HG02884 (cell line): Measurements from ENCODE around the gene DND1.
"Not testable (repeated sequence)": the region's sequence is repeated elsewhere in the genome, so short reads cannot be mapped to it uniquely, and the experiment has no call there.

Experiments used
- ATAC-seq: cut with Tn5 transposase; IDR thresholded peaks from one replicate; pipeline ENCODE4 v1.9.1; 2021; ENCODE audit warnings: mild to moderate bottlenecking, moderate library complexity; ENCODE audit not compliant: unreplicated experiment

The DND1 gene

DNA sequence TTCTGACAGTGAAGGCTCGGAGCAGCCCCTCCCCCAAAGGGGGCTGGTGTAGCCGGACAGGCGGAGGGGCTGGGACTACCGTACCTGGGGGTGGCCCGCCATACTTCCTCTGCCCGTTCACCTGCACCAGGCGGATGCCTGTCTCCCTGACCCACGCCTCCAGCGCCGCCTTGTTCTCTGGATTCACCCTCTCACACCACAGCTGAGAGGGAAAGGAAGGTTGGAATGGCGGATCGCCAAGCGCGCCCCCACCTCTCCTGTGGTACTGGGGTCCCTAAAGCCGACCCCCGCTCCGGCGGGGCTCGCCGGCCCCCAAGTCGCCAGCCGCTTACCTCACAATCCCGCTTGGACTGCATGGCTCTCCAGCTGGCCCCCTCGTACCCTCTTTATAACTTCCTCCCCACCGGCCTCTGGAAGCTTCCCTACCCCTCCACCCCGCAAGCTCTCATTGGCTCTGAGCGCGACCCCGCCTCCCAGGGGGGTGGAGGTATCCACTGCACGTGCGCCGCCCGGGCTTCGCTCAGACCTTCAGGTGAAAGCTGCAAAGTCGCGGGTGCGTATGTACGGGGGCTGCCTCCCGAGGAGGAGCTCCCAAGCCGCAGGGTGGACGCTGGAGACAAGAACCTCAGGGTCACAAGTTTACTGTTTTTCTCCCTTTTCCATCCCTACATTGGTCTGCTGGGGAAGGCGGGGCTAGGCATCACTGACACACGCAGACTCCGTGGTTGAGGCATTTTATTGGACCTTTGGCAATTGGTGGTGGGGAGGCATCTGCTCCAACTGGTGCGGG is at the start of gene DND1:
Gene DND1, minus strand, starts transcription at position 390 of the 790 bp plus-strand sequence. Its CDS starts 34 bp downstream, at position 356.
- ATAC-seq, result no peak

DNA sequence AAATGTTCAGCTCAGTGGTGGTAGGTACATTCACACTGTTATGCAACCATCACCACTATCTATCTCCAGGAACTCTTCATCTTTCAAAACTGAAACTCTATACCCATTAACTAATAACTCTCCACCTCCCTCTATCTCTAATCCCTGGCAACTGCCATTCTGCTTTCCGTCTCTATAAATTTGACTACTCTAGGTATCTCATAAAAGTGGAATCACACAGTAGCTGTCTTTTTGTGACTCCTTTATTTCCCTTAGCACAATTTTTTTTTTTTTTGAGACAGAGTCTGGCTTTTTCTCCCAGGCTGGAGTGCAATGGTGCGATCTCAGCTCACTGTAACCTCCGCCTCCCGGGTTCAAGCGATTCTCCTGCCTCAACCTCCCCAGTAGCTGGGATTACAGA is 48.0 kb upstream of the DND1 start:
- ATAC-seq, result not testable (repeated sequence)

DNA sequence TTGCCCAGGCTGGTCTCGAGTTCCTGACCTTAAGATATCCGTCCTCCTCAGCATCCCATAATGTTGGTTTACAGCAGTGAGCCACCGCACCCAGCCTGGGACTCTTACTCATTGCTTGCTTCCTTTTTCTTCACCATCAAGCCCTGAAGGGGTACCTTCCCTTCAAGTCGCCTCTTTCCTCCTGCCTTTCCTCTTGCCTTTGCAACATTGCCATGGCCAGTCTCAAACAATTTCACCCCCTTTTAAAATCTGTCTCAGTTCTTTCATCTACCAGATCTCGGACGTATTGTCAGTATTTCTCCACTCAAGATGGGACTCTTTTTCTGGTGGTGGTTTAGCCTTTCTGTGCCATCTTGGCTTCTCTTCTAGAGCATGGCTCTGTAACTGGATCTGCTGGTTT is 47.4 kb upstream of the DND1 start:
- not testable (repeated sequence) for ATAC-seq

DNA sequence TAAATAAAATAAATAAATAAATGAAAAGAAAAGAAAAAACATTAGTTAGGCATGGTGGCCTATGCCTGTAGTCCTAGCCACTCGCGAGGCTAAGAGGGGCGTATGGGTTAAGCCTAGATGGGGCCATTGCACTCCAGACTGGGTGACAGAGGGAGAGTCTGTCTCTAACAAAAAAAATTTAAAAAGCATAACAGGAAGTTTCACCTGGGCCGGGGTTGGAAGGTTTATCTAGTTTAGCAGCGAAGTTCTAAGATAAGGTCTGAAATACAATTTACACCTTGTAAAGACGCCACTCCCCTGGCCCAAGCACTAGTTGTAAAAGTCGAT is 44.9 kb upstream of the DND1 start:
- ATAC-seq, result no peak

DNA sequence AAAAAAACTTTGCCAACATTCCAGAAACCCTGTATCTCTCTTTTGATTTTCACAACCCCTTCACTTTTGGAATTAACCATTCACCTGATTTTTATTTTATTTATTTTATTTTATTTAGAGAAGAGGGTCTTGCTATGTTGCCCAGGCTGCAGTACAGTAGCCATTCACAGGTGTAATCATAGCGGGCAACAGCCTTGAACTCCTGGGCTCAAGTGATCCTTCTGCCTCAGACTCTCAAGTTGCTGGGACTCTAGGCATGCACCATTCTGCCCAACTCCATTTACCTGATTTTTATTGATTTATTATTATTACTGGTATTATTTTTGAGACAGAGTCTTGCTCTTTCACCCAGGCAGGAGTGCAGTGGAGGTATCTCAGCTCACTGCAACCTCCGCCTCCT is 42.9 kb upstream of the DND1 start:
- ATAC-seq, result not testable (repeated sequence)

DNA sequence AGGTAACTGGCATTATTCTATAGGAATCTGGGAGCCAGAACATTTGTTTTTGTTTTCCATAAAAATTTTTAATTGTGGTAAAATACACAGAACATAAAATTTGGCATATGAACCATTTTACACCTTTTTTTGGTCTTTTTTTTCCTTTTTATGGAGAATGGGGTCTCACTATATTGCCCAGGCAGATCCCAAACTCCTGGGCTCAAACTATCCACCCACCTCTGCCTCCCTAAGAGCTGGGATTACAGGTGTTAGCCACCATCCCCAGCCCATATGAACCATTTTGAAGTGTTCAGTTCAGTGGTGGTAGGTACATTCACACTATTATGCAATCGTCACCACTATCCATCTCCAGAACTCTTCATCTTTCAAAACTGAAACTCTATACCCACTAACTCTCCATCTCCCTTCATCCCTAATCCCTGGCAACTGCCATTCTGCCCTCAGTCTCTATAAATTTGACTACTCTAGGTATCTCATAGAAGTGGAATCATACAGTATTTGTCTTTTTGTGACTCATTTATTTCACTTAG is 40.3 kb upstream of the DND1 start:
- no peak for ATAC-seq

DNA sequence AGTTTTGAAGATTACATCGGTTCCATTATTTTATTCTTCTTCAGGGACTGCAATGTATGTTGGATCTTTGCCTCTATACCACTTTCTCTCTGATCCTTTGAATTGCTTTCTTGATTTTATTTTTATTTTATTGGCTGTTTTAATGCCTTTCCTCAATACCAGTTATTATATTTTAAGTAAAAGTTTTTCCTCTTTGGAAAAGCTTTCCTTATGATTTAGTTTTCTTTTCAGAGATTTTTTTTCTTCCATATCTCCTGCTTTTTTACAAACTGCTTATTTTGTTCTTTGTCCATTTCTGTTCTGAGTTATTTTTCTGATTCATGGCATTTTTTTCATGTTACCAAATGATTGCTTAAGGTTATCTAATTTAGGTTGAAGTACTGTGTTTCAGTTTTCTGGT is 38.4 kb upstream of the DND1 start:
- no peak for ATAC-seq

DNA sequence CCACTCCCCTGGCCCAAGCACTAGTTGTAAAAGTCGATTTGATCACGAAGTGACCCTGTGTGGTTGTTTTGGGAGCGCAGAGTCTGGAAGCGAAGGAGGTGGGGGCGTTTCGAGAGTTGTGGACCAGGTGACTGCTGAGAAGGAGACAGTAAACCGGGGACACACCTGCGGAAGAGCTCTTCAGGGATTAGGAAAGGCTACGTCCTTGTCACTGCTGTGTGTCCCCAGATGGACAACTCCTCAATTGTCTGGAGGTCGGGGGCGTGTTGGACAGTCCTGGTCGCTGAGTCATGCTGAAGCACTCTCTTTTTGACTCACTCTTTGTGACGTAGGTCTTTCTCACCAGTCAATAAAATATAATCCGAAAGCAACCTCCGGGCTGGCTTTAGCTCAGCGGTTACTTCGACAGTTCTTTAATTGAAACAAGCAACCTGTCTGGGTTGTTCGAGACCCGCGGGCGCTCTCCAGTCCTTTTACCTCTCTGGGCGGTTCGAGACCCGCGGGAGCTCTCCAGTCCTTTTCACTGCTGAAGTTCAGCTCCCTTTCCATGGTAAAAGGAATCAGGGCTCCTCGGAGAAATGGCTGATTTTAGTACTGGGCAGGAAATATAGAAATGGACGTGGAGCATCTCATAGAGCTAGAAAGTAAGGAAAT is 37.6 kb upstream of the DND1 start:
- peak; percentile 90 for ATAC-seq

DNA sequence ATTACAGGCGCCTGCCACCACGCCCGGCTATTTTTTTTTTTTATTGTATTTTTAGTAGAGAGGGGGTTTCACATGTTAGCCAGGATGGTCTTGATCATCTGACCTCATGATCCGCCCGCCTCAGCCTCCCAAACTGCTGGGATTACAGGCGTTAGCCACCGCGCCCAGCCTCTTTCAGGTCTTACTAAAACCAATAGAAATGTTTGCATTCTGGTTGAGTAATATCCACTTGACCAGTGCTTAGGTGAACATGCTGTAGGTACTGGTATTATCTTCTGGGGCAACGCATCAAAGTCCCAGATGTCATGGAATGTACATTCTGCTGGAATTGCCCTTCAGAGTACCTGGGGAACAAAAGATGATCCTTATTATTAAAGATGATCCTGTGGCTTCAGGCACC is 35.4 kb upstream of the DND1 start:
- ATAC-seq, result not testable (repeated sequence)

DNA sequence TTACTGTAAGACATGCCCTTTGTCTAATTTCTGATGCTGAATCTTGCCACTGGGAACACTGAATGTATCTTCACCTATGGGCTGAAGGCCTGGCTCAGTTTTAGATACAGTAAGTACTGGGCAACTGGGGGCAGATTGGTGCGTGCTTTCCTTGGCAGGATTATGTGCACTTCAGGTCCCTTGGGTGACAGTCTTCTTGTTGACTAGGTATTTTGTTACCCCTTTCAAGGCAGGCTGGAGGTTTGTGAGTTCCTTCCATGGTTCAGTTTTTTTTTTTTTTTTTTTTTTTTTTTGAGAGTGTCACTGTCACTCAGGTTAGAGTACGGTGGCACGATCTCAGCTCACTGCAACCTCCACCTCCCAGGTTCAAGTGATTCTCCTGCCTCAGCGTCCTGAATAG is 34.4 kb upstream of the DND1 start:
- no peak for ATAC-seq

DNA sequence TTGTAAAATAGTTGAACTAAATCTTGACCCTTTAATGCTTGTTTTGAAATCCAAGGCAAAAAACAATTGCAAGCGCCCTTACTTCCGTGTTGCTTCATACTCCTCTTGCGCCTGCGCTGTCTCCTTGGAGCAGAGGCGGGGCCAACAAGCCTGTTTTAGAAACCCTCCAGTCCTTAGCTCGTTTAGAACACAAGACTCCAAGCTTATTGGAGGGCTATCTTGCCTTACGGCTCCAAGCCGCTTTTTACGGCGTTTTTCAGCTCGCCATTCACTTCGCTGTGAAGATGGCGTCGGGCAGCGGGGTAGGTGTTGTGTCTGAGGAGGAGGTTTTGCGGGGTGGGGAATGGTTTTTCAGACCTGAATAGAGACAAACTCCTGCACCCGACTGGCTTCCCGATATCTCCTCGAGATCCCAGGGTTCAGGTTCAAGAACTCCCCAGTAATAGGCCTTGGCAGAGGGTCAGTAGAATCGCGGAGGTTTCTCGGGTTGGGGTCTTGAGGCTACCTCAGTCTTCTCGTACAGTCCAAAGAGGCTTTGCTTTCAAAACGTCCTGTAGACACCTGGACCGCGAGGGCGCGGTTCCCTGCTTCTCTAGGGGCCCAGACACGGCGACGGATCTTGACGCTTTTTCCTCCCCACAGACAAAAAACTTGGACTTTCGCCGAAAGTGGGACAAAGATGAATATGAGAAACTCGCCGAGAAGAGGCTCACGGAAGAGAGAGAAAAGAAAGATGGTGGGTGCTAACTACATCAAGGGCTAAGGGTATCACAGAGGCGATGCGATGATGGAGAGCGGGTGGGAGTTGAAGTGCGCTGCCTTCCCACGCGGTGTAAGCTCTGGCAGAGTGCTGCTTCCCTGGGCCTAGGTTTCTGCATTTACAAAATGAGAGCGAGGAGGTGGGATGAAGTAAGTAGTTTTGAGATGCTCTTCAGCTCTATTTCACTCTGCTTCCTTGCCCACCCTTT is 27.1 kb upstream of the DND1 start, which contains the start of gene ZMAT2:
Gene ZMAT2, plus strand, starts transcription at position 271 of the 968 bp plus-strand sequence. Its CDS starts 14 bp downstream, at position 285.
- peak; percentile 100 for ATAC-seq

DNA sequence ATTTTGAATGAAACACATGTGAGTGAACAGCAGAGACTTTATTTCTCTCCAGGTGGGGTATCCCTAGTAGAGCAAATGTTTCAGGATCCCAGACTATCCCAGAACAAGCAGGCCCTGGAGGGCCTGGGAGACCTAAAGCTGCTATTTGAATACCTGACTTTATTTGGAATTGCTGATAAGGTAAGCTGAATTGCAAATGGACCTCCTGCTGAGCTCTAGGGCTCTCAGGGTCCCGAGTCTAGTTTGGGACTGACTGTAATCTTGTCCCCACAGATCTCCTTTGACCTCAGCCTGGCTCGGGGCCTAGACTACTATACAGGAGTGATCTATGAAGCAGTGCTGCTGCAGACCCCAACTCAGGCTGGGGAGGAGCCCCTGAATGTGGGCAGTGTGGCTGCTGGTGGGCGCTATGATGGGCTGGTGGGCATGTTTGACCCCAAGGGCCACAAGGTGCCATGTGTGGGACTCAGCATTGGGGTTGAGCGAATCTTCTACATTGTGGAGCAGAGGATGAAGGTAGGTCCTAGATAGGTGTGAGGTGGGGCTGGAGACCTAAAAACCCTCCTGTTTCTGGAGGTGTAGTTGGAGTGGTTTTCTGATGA is 23.6 kb upstream of the DND1 start:
- no peak for ATAC-seq

DNA sequence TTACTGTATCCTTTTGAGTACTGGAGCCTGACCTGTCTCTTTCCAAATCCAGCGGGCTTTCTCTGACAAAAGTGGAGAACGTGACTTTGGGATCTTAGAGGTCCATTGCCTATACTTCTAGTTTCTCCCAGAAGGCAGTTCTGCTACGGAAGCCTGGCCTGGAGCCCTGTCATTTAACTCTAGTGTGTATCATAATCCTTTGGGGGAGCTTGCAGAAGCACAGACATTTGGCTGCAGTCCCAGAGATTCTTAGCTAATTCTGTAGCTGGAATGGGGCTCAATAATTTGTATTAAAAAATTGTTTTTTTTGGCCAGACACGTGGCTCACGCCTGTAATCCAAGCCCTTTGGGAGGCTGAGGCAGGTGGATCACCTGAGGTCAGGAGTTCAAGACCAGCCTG is 20.9 kb upstream of the DND1 start:
- ATAC-seq, result no peak

DNA sequence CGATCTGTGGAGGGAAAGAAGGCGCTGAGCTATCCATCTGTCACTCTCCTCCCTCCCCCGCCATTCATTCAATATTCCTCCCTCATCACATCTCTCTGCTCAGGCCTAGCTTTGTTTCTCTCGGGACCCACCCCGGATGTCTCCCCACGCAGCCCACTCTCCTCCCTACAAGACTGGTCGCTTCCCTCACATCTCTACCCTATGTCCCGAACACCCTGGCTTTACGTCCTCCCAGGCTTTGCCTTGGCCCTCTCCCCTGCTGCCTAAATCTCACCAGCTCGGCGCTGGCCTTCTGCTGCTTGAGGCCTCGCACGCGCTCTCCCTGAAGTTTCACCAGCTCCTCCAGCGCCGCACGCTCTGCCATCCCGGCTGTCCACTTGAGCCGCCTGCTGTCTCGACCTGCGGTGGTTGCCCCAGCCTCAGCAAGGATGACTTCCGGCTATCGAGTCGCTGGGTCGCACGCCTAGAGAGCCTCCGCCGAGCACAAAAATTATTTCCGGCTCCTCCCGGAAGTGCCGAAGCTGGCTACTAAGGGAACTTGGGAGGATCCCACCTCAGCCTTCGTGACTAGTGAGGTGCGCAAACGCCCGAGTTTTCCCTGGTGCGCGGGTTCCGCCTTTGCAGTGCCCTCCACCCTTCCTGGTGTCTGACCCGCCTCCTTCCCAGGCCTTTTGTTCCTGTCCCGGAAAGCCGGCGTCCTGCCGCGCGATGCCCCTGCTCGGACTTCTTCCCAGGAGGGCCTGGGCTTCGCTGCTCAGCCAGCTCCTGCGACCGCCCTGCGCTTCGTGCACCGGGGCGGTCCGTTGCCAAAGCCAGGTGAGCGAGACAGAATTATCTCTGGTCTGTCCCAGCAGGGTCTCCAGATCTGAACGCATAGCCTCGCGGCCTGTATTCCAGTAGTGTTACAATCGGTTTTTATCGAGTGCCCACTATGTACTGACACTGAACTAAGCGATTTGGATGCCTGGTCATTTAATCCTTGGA is 17.9 kb upstream of the DND1 start, which contains the start of the genes HARS1 and HARS2:
Gene HARS1, minus strand, starts transcription at position 430 of the 984 bp plus-strand sequence. Its CDS starts 66 bp downstream, at position 364.
Gene HARS2, plus strand, starts transcription at position 515 of the 984 bp plus-strand sequence. Its CDS starts 194 bp downstream, at position 709.
- ATAC-seq, result peak; percentile 96

DNA sequence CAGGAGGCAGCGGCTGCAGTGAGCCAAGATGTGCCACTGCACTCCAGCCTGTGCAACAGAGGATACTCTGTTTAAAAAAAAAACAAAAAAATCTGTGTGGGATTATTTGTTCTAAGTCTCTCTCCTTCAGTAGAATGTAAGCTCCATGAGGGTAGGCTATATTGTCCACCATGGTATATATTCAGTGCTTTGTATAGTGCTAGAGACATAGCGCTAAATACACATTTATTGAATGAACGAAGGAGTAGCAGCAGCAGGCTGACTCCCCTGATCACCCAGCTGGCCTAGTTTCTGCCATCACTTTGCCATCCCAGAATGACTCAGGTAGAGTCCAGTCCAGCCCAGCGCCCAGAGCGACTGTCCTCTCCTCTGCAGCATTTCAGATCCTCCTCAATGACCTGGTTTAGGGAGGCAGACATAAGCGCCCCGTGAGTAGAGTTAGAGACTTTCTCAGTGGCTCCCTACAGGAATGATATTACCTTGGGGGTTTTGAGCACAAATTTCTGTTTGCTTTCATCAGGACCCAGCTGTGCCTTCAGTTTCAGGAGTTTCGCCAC is 17.1 kb upstream of the DND1 start:
- no peak for ATAC-seq

DNA sequence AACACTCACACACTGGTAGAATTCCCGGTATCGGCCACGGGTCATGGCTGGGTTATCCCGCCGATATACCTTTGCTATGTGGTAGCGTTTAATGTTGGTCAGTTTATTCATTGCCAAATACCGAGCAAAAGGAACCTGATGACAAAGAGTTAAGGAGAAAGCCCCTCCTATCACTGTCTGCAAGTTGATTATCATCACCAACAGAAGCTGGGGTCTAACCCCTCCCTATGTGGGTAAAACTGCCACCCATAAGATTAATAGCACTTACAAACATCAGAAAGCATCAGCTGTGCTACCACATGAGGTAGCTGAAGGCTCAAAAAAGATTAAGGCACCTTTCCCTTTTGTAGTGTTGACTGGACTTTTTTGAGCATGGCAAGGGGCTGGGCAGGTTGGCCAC is 5.6 kb upstream of the DND1 start:
- no peak for ATAC-seq

DNA sequence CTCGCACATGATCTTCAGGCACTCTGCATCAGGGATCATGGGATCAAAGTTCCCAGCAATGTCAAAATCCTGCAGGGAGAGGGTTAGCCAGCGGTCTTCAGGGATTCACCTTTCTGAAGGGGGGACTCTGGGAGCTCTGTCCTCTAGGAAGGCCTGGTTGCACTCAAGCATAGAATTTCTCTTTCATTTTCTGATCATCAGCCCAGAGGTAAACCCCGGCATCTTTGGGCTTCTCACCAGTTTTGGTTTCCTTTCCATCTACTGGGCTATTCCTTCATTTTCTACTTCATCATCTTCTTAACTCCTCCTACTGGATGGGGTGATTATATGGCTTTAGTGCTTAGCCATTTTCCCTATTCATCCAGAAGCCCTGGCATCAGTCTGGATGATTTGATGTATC is 4.6 kb upstream of the DND1 start:
- ATAC-seq, result no peak

DNA sequence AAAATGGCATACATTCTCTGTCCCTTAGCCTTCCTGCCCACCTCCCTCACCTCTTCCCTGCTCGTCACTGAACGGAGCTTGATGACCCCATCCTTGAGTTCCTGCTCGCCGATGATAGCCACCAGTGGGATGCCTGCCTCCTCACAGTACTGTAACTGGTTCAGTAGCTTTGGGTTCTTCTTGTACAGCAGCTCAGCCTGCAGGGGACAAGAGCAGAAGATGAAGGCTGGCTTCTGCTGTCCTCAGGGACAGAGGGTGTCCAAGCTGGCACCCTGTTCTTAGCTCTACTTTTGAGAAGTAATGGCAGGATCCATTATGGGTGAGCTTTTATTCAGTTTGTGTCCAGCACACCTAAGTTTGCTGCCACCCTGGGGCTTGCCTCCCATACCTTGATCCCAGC is 1.3 kb upstream of the DND1 start:
- ATAC-seq, result no peak

DNA sequence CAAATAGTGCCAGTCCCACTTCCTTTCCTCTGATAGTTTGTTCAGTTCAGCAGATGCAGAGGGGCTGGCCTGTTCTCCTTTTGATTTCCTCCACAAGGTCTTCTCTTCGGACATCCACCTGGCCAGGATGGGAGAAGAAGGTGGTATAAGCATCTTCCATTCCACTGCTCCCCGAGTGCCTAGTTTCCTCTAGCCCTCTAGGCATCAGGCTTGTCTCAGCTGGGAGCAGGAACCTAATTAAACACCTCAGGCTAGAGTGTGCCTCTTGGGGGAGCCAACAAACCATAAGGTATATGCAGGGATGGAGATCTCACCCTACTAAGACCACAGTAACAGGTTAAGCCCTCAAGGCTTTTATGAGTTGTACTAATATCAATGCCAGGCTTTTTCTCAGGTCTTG is 835 bp upstream of the DND1 start:
- ATAC-seq, result no peak
